DMS 273 (cell line): Measurements from ENCODE around the gene KIF3B.
"Not testable (repeated sequence)": the region's sequence is repeated elsewhere in the genome, so short reads cannot be mapped to it uniquely, and the experiment has no call there.

Experiments
- DNase-seq: peaks from one replicate; lab custom pipeline; 2025; ENCODE audit not compliant: unreplicated experiment; lab: John Stamatoyannopoulos, UW

KIF3B gene

DNA sequence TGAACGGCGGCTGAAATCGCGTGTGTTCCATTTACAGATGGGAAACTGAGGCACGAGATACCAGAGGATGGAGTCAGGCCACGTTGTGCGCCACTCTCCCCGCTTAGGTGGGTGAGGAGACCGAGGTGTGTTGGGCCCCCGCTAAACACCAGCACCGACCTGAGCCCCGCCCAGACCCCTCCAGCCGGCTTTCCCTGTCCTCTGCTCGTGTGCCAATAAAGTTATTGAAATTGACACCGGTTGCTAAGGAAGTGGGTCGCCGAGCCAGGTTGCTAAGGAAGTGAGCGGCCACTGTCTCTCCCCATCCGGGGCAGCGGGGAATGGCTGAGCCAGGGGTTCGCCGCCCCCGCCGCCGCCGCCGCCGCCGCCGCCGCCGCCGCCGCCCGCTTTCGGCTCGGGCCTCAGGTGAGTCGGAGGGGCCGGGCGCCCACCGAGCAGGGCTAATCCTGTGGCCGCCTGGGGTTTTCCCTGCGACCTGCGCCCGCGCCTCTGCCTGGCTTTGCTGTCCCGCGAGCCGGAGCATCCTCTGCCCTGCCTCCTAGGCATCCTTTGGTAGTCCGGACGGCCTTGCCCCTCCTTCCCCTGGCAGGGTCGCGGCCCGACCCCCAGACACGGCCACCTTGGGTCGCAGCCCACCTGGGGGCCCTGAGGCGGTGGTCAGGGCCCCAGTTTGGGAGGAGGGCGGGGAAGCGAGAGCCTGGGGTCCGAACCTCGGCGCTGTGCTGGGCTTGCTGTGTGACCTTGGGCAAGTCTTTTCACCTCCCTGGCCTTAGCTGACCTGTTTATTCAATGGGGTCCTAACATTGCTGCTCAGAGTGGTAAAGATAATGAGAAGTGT, at the start of gene KIF3B:
KIF3B (plus strand) TSS at position 291 of the 838 bp plus-strand sequence. CDS start 32,127 bp downstream, outside the sequence.
- DNase-seq, result peak; percentile 95

DNA sequence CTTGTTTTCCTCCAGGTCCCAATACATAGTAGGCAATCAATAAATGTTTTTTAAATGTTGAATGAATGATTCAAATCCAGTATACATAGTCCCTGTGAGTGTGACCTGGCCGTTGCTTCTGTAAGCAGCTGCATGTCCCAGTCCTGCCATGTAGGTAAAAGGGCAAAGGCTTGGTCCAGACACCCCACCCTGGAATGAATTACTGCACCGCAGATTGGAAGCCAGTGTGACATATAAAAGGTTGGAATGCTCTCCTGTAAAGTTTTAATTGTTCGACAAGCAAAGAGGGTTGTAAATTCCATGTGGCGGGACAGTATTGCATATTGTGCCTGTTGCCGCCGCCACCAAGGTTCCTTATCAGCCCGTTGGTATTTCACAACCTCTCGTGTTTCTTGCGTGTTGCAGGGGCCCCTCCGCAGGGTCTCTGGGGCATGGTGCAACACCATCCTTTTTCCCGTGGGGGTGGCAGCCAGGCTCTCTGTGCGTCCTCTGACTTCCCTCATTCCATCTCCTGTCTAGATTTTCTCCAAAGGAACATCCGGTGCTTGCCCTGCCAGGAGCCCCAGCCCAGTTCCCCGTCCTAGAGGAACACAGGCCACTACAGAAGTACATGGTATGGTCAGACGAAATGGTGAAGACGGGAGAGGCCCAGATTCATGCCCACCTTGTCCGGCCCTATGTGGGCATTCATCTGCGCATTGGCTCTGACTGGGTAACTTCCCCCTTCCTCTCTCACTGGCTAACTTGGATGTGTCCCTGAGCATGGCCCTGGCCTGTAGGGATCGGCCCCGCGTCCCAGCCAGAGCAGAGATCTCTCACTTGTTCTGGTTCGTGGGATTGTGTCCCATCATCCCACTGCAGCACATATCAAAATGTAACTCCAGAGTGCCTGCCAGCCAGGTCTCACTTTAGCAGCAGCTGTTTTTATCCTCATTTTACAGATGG, 49.4 kb upstream of the KIF3B start:
- DNase-seq, result no peak

DNA sequence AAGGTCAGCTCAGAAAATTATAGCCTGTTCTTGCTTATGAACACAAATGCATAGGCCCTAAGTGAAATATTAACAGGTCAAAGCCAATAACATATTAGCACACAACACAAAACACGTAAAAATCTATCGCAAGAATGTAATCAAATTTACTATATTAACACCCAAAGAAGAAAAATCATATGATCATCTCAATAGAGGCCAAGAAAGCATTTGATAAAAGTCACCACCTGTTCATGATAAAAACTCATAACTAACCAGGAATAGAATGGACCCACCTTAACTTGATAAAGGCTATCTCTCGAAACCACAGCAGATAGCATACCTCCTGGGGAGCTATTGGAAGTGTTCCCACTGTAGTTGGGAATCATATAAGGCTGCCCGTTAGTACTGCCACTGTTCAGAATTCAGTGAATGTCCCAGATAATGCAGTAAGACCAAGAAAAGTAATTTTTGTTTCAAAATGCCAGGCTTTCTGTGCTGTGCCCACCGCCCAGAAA, 48.2 kb upstream of the KIF3B start:
- no peak for DNase-seq

DNA sequence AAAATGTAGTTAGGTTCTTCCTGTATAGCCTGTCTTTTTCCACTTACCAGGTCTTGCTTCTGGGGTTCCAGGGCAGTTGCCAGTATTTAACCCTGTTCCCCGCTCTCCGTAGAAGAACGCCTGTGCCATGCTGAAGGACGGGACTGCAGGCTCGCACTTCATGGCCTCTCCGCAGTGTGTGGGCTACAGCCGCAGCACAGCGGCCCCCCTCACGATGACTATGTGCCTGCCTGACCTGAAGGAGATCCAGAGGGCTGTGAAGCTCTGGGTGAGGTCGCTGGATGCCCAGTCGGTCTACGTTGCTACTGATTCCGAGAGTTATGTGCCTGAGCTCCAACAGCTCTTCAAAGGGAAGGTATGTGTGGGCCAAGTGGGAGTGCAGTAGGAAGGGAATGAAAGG, 46.7 kb upstream of the KIF3B start:
- no peak for DNase-seq

DNA sequence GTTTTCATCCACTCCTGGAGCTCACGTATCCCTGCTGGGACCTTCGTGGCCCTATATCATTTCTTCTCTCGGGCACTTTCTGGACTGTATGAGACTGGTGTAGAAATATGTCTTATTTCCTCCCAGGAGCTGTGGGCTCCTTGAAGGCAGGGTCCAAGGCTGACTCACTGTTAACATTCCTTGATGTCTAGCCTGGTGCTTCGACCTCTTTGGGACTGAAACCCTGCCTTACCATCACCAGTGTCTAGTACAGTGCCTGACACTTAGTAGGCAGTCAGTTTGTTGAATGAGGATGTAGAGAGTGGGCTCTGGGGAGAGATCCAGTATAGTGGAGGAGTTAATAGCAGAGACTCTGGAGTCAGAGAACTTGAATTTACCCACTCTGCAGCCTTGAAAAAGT, 46.2 kb upstream of the KIF3B start:
- DNase-seq, result no peak

DNA sequence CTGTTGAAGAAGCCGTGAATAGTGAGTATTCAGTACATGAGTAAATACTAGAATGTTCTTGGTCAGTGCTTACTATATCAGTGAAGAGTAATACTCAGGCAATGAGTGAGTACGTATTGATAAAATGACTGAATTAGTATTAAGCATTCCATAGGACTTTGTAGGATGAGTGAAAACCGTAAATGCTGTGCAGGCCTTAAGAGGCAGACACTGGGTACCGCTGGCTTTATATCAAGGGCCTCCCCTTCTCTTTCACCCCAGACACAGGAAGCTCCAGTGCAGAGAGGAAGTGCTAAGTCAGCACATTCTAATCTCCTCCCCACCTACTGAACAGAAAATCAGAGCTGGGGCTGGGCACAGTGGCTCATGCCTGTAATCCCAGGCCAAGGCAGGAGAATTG, 45.6 kb upstream of the KIF3B start:
- DNase-seq, result no peak

DNA sequence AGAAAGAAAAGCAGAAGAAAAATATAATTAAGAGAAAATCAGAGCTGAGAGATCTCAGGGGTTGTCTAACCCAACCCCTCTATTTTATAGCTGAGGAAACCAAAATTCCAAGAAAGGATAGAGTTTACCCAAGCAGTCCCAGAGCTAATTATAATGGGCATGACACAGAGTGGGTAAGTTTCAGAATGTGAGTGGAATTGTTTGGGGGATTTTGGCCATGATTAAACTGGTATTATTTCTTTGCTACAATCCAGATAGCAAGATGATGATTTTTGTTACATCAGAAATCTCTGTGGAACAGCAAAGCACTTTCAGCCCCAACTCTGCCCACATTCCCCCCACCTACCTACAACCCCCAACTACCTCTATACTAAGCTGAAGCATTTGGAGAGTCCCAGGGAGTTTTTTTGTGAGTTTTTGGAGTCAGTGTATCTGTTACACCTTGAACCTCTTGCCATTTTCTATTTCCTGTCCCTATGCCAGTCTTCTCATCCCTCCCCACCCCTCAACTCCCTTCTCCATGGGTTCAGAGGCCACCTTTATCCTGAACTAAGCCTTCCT, 45.0 kb upstream of the KIF3B start:
- no peak for DNase-seq

DNA sequence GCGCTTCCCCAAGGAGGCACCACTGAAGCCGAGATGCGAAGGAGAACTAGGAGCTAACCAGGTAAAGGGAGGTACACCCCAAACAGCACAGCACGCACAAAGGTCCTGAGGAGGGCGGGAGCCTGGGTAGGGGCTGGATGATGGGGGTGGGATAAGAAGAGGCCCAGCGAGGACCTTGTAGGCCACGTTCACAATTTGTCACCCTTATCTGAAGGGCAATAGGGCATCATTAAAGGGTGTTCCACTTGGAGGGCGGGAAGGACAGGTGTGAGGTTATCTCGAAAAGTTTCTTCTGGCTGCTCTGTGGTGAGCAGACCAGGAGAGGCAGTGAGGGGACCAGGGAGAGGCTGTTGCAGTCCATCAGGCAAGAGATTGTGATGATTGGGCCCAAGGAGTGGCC, 44.2 kb upstream of the KIF3B start:
- no peak for DNase-seq

DNA sequence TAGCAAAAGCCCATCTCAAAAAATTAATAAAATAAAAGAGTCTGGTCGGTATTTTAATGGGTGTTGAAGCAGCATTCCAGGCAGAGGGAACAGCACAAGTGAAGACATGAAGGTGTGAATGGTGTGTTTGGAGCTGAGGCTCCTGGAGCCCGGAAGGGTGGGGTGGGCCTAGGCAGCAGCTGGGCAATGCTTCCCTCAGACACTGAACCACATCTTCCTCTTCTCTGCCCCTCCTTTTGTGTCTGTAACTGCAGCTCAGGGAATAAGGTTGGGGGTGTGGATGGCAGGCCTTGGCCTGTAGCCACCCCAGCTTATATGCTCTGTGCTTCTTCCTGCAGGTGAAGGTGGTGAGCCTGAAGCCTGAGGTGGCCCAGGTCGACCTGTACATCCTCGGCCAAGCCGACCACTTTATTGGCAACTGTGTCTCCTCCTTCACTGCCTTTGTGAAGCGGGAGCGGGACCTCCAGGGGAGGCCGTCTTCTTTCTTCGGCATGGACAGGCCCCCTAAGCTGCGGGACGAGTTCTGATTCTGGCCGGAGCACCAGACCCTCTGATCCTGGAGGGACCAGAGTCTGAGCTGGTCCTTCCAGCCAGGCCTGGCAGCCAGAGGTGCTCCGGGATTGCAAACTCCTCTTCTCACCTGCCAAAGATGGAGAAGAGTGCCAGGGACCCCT, 43.2 kb upstream of the KIF3B start:
- DNase-seq, result no peak

DNA sequence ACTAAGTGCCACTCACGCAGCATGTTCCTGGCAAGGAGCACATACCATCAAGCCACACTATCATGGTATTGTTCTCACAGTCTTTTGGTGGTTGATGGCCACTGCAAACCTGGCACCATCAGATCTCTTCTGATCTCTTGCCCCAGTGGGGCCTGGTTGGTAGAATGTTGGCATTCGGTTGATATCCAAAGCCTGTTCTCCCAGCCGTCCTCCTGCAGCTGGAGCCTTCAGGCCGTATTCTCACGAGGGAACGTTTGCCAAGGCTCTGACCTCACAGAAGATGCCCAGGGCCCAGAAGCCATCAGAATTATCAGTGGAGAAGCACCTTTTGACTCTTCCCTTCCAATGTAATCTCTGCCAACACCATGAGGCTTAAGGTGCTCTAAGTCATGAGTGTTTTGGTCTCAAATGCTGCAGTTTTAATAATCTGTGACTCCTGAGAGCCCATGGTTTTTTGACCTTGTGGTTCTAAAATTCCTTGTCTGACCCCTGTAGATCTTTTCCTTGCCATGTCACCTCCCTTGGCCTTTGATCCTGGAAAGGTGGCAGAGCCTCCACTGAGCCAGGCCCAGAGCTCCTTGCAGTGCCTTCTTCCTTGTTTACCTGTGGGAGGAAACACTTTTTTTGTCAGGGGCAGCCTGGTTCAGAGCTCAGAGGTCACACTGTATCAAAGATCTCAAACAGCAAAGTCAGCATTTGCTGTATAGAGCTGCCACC, 42.0 kb upstream of the KIF3B start:
- DNase-seq, result no peak

DNA sequence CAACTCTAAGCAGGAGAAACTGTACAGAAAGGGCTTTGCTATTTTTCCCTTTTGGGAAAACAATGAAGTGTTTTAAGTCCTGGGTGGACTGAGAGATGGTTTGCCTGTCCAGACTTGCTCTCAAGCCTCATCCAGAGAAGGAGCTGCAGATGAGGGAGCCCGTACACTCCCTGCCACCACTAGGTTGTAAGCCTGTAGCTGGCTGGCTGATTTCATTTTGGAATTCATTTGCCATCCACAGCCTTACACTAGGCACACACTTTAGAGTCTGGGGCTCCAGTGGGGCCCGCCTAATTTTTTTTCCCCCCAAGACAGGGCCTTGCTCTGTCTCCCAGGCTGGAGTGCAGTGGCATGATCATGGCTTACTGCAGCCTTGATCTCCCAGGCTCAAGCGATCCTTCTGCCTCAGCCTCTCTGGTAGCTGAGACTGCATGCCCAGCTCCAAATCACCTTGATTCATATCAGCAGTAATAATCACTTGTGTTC, 41.4 kb upstream of the KIF3B start:
- DNase-seq, result no peak

DNA sequence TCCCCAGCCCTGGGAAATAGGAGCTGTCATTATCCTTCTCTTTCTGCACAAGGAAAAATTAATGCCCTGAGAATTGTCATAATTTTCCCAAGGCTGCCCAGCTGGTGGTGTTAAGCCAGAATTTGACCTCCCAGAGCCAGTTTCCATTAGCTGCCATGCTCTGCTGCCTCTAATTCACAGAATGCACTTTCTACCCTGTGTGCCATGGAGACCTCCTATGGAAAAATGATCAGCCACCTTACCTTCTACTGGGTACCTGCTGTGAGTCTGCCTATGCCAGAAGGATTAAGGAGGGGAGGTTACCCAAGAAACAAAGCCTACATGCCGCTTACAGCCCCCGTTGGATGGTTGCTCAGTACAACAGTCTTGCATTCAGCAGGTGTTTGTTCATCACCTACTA, 40.6 kb upstream of the KIF3B start:
- no peak for DNase-seq

DNA sequence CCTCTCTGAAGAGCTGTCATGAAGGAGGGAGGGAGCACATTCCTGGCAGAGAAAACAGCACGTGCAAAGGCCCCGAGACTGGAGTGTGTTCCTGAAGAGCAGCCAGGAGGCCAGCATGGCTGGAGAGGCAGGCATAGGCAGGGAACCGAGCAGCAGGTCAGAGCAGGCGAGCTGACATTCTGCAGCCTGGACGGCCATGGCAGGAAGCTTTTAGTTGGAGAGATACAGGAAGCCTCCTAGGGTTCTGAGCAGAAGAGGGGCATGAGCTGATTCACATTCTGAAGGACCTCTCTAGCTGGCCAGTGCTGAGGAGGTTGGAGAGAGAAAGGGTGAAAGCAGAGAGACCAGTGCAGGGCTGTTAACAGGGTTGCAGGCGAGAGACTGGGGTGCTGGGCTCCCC, 40.0 kb upstream of the KIF3B start:
- DNase-seq, result no peak

DNA sequence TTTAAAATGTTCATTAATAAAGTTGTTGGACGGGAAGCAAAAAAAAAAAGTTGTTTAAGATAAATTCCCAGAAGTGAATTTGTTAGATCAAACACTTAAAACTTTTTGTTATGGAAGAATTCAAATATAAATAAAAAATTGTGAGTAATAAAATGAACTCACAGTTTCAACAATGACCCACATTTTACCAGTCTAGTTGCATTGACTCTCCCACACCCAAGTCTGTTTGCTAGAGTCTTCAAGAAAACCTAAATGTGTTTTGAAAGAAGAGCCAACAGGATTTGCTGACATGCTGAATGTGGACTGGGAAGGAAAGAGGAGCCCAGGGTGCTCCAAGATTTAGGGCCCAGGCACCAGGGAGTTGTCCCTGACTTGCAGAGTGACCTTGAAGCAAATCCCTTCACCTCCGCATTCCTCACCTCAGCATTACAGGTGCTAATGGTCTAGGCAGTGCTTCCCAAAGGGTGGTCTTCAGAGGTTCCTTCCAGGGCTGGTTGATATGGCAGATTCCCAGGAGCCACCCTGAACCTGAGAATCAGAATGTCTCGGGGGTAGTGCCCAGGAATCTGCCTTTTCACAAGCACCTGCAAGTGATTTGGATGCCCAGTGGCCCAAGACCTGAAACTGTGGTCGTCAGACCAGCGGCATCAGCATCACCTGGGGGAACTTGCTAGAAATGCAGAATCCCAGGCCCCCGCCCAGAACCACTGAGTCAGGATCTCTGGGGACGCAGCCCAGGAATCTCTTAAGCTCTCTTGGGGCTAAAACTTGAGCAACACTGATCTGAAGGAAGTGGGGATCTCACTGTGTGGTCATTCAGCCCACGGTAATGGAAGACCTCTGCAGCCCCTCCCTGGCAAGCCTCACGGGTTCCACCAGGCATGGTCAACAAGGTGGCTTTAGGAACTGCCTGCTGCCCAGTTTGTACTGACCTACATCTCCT, 38.7 kb upstream of the KIF3B start:
- no peak for DNase-seq

DNA sequence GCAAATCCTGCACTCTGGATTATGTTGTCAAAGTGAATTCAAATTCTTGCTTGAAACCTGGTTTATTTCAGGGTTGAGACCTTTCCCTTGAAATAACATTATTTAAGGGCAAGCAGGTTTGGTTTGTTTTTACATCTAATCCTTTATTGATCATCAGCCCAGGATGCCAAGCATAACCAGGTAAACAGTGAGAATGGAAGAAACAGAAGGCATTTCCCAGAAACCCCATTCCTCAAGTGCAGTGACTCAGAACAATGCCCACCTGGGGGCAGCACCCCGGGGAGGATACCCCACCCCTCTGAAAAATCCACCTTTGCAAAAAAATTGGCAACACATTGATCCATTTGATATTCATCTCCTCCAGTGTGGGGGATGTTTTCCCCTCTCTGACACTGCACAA, 37.2 kb upstream of the KIF3B start:
- DNase-seq, result no peak

DNA sequence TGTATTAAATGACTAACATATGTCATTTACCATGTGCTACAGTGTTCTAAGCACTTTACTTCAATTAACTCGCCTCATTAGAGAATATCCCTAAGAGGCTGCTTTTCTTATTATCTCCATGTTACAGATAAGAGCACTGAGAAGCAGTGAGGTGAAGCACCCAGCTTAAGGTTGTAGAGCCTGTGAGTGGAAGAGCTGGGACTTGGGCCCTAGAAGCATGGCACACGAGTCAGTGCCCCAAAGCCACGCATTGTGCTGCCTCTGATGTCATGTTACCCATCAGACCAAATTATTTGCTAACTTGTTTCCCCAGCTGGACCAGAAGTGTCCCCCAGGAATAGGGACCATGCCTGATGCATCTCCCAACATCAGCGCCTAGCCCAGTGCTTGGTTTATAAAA, 35.6 kb upstream of the KIF3B start:
- no peak for DNase-seq

DNA sequence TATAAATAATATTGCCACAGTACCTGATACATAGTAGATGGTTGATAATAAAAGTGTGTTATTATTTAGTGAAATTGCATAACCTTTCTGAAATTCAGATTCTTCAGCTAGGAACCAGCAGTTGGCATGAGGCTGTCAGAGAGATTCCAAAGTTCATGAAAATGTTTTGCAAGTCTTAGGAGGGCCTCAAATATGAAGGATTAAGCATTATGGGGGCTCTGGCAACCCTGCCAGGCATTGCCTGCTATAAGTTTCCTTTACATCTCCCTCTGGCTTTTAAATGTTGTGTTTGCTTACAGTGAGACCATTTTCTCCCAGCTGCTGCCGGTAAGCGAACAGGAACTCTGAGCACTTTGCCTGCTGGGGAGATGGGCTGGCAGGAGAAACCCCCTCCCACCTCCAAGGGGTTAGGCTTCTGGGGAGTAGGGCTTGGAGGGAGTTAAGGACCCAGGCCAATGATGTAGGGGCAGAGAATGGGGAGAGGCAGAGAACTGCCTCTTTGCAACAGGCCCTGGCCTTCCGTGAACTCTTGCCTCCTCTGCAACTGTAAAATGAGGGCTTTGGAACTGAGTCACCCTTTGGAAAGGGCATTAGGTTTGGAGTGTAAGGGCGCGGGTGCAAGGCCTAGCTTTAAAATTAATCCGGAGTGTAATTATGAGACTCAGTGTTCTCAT, 33.2 kb upstream of the KIF3B start:
- DNase-seq, result no peak

DNA sequence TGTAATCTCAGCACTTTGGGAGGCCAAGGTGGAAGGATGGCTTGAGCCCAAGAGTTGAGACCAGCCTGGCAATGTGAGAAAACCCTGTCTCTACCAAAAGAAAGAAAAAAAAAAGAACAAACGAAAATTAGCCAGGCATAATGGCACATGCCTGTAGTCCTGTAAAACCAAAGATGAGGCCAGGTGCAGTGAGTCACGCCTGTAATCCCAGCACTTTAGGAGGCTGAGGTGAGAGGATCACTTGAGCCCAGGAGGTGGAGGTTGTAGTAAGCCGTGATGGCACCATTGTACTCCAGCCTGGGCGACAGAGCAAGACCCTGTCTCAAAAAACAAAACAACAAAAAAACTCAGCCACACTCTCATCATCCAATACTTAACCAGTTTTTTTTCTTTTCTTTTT, 32.5 kb upstream of the KIF3B start:
- no peak for DNase-seq

DNA sequence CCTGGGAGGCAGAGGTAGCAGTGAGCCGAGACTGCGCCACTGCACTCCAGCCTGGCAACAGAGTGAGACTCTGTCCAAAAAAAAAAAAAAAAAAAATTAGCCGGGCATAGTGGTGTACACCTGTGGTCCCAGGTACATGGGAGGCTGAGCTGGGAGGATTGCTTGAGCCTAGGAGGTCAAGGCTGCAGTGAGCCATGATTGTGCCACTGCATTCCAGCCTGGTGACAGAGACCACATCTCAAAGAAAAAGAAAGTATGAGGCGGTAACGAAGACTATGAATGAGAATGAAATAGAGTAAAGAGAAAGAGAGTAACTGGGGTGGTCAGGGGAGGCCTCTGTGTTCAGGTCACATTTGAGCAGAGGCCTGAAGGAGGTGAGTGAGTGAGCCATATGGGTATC, 31.2 kb upstream of the KIF3B start:
- not testable (repeated sequence) for DNase-seq
